Activated CD8-positive, alpha-beta memory T cell treated with anti-CD3 and anti-CD28 coated beads, Interleukin-2, amount 50 U/mL, for 1 hour (primary cell): ENCODE results near the gene PI4KA.
"Not testable (repeated sequence)": the region's sequence is repeated elsewhere in the genome, so short reads cannot be mapped to it uniquely, and the experiment has no call there.

ENCODE experiments used
- DNase-seq: peaks from one replicate; pipeline ENCODE4 v3.0.0-alpha.2; 2020; ENCODE audit errors: extremely low read depth

The PI4KA gene

GRCh38 chr22:20776624-20777405, 81.8 kb downstream of the PI4KA start:
- no peak for DNase-seq

DNA sequence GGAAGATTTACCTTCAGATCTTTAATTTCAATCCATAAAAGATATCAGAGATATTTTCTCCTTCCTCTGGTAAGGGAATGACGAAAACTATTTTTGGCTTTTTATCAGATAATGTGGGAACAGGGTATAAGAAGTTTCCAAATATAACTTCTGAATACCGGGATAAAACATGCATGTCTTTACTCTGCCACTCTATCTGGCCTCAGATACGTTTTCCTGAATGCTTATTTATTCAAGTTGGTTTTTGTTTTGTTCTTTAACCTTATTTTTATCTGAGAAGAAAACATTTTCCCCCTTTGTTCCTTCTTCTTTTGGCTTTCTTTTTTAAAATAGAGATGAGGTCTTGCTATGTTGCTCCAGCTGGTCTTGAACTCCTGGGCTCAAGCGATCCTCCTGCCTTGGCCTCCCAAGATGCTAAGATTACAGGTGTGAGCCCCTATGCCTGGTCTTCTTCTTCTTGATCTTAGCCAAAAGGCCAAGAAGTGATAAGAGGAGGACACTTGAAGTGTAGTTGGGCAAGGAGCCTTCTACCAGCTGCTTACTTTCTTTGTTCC, 83.2 kb downstream of the PI4KA start:
- DNase-seq = no peak

DNA sequence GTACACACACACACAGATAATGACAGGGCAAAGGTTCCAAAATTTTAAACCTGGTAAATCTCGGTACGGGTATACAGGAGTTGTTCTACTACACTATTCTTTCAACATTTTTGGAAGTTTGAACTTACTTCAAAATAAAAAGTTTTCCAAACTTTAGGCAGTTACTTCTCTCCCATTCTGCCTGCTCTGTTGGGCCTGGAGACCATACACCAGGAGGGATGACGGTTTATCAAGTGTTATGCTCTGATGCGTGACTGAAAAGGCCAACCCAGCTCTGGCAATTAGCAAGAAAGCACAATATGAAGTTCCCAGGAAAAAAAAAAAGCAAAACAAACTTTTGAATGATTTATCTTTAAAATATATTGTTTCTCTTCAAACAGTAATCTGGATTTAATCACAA, 83.7 kb downstream of the PI4KA start:
- no peak for DNase-seq

- no peak for DNase-seq
These were observed 84.8 kb downstream of the PI4KA start, which contains the start of gene SERPIND1 for GRCh38 chr22:20773793-20774212. TSS of gene SERPIND1 (plus strand) at chr22:20774113. CDS start at chr22:20779313, 5,200 bp downstream.

GRCh38 chr22:20771918-20772625, 86.5 kb downstream of the PI4KA start:
- DNase-seq = no peak

DNA sequence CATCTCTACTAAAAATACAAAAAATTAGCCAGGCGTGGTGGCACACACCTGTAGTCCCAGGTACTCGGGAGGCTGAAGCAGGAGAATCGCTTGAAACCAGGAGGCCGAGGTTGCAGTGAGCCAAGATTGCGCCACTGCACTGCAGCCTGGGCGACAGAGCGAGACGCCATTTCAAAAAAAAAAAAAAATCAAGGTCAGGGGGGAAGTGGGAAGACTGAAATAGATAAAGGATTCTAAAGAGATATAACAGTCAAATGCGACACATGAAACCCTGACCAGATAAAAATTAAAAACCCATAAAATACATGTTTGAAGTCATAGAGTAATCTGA, 89.2 kb downstream of the PI4KA start:
- DNase-seq = not testable (repeated sequence)

DNA sequence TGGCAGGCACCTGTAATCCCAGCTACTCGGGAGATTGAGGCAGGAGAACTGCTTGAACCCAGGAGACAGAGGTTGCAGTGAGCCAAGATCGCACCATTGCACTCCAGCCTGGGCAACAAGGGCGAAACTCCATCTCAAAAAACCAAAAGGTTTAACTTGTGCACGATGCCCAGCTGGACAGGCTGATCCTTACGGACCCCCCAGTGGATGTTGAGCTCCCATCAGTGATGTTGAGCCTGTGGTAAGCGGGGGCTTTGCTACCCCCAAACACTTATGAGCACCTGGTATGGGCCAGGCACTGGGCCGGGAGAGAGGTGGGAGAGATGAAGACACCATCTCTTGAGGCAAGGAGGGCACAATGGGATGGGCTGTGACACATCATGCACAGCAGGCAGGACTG, 92.1 kb downstream of the PI4KA start:
- DNase-seq = no peak

- no peak for DNase-seq
These were observed 92.7 kb downstream of the PI4KA start for GRCh38 chr22:20765938-20766337.

GRCh38 chr22:20764729-20765128, 93.9 kb downstream of the PI4KA start:
- DNase-seq = no peak

GRCh38 chr22:20764471-20764720, 94.2 kb downstream of the PI4KA start:
- no peak for DNase-seq

DNA sequence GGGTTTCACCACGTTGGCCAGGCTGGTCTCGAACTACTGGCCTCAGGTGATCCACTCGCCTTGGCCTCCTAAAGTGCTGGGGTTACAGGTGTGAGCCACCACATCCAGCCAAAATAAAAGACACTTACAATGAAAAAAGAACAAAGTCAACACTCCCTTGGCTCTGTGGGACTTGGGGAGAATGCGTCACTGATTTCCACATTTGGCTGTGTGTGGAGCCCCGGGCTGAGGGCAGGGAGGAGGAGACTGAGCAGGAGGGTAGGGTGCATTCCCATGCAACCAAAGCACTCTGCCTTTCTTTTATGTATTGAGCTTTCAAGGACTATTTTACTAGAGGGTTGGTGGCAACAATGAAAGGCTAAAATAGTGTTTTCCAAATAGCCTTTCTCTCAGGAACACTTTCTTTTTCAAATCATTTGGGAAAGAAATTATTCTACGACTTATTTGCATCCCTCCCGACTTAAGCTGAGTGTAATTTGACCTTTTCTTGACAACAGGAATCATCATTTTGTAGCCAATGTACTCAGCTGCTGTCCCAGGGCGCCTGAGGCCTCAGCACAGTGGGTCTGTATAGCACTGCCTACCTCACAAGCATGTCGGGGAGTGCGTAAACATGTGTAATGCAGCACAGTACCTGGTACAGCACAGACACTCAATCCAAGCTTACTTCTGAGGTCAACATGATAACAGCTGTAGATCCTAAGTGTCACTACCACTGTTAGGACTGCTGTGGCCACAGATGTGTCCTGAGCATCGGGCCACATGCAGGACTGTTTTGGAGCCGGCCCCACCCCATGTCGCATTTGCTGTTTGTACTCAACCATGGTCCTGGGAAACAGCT, 94.8 kb downstream of the PI4KA start:
- DNase-seq = no peak

- DNase-seq = no peak
These were observed 96.3 kb downstream of the PI4KA start for GRCh38 chr22:20762233-20762796.

DNA sequence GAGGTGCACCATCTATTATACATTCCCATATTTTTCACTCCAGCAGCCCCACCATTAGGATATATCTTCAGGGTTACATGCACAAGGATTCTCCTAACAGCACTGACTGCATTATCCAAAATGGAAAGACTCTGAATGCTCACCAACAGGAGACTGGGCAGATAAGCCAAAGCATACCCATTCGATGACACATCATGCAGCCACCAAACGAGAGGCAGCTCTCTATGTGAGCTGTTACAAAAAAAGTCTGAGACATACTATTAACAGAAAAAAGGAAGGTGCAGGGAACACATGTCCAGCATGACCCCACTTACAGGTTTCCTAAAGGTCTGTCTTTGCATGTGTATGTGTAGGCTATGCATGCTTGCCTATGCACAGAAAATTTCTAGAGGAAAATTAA, 97.1 kb downstream of the PI4KA start:
- DNase-seq = no peak

- DNase-seq = no peak
These were observed 98.5 kb downstream of the PI4KA start for GRCh38 chr22:20760084-20760483.

DNA sequence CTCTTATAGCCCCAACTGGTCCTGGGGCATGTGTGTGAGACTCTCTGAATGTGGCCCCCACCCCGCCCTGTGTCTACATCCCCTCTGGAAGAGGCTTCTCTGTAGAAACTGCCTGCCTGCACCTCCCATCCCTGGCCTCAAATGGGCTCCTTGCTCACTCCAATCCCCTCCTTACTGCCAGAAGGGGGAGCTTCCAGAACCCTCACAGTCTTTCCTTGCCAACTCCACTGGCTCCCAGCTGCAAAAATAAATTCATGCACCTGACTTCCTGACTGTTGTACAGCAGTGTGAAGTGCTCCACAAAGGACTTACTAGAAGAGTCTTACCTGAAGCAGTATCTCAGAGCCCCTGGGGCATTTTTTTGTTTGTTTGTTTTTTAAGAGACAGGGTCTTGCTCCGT, 99.9 kb downstream of the PI4KA start:
- no peak for DNase-seq

GRCh38 chr22:20756846-20757245, 101.8 kb downstream of the PI4KA start:
- DNase-seq = no peak

GRCh38 chr22:20752873-20753272, 105.7 kb downstream of the PI4KA start:
- DNase-seq = no peak

DNA sequence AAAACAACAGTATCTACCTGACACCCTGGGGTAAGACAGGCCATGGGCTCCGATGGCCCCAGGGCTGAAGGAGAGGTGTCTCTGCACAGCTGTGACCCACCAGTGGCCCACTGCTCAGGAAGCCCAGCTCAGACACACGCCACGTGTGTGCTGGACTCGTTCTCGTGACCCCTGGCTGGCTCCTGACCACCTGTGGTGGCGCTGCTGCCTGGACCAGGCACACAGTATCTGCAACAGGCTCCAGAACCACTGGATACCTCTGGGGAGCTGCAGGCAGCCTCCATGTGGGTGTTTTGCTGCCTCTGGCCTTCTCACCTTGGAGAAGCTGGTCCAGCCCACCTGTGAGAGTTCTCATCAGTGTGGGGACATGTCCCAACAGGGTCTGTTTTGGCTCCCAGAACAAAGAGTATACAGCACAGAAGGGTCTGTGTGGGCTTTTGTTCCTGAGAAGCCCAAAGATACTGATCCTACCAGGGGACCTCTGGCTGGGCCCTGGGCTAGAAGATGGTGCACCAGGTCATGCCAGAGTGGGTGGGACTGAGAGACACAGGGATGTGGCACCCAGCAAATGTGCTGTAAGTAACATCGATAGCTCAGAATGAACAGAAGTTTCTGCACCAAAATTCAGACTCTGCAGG, 106.4 kb downstream of the PI4KA start:
- no peak for DNase-seq

- no peak for DNase-seq
These were observed 107.3 kb downstream of the PI4KA start for GRCh38 chr22:20751185-20751851.

GRCh38 chr22:20750461-20751184, 108.0 kb downstream of the PI4KA start:
- no peak for DNase-seq
